GM12874 (cell line): Measurements from ENCODE around the gene POMC.

Experiments
- TF ChIP-seq, protein P1 (sequence below): IDR thresholded peaks from 2 replicates; pipeline ENCODE4 v1.5.1; 2011; ENCODE audit warnings: low read depth, mild to moderate bottlenecking, control low read depth, low read length, moderate library complexity; ENCODE audit not compliant: insufficient read depth

Gene POMC

DNA sequence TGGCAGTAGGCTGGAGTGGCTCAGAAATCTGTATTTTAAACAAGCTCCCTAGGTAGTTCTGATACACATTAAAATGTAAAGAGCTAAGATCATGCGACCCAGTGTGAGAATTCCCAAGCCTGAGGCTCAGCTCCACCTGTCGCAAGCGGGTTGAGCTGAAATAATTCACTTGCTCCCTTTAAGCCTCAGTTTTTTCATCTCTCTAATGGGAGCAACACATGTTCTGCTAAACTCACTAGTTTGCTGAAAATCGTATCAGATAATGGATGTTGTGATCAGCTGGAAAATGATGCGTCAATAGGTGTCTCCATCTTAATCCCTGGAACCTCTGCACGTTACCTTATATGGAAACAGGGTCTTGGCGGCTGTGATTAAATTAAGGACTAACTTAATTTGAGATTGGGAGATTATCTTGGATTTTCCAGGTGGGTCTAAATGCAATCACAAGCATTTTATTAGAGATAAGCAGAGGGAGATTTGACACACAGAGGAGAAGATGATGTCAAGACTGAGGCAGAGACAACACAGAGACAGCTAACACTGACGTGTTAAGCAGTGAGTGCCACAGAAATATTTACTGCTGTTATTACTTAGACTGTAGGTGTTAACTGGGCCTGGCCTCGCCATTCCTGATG lies 53.0 kb downstream of the POMC start:
- TF ChIP-seq, protein P1, sequence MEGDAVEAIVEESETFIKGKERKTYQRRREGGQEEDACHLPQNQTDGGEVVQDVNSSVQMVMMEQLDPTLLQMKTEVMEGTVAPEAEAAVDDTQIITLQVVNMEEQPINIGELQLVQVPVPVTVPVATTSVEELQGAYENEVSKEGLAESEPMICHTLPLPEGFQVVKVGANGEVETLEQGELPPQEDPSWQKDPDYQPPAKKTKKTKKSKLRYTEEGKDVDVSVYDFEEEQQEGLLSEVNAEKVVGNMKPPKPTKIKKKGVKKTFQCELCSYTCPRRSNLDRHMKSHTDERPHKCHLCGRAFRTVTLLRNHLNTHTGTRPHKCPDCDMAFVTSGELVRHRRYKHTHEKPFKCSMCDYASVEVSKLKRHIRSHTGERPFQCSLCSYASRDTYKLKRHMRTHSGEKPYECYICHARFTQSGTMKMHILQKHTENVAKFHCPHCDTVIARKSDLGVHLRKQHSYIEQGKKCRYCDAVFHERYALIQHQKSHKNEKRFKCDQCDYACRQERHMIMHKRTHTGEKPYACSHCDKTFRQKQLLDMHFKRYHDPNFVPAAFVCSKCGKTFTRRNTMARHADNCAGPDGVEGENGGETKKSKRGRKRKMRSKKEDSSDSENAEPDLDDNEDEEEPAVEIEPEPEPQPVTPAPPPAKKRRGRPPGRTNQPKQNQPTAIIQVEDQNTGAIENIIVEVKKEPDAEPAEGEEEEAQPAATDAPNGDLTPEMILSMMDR = no peak

DNA sequence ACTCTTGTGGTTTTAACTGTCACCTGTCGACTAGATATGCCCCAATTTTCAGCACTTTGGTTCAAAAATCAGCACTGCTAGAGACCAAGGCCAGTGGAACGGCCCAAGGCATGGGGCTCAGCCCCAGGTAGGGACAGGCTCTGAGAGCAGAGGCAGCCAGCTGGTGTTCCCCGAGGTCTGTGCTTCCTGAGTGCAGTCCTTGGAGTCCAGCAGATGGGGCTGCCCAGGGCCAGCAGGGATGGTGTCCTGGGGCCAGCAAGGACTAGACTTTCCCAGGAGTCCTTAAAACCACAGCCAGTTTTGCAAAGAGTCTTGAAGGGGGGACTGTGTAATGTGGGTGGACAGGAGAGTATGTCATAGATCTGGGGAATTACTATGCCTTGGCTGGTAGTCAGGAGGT lies 56.3 kb downstream of the POMC start:
- TF ChIP-seq, protein P1 = no peak
